GM23248 (cell line): ENCODE measurements around the gene SLC4A8. TPM values are rescaled to one million over a fixed set of nuclear protein-coding genes. Genes with fewer than 3 reads are reported as not detected.

Experiments
- DNase-seq: peaks from one replicate; pipeline ENCODE4 v3.0.0-alpha.2; 2015
- H2AFZ ChIP-seq: fragments of 200-600 bp; sonication (generic); 2 replicates; pipeline ENCODE4 v1.6.1; 2016; ENCODE audit warnings: antibody characterized with exemption
- H3F3A ChIP-seq: fragments of 200-600 bp; sonication (generic); 2 replicates; pipeline ENCODE4 v1.6.1; 2016; ENCODE audit warnings: mild to moderate bottlenecking, antibody characterized with exemption, mixed run types; ENCODE audit not compliant: insufficient read depth
- H3K27ac ChIP-seq: fragments of 200-600 bp; sonication (generic); 2 replicates; pipeline ENCODE4 v1.5.1; 2016; ENCODE audit warnings: mild to moderate bottlenecking
- H3K27me3 ChIP-seq: fragments of 200-600 bp; sonication (generic); replicated peaks from 2 replicates; pipeline ENCODE4 v1.6.1; 2016; ENCODE audit warnings: mild to moderate bottlenecking; ENCODE audit not compliant: insufficient read depth
- H3K36me3 ChIP-seq: fragments of 200-600 bp; sonication (generic); 2 replicates; pipeline ENCODE4 v1.6.1; 2016; ENCODE audit warnings: low read depth, mild to moderate bottlenecking
- H3K4me1 ChIP-seq: fragments of 200-600 bp; sonication (generic); 2 replicates; pipeline ENCODE4 v1.6.1; 2016; ENCODE audit warnings: mild to moderate bottlenecking; ENCODE audit not compliant: insufficient read depth
- H3K4me2 ChIP-seq: fragments of 200-600 bp; sonication (generic); one replicate; pipeline ENCODE4 v1.6.1; 2016; ENCODE audit warnings: mild to moderate bottlenecking; ENCODE audit not compliant: unreplicated experiment
- H3K4me3 ChIP-seq: fragments of 200-600 bp; sonication (generic); 2 replicates; pipeline ENCODE4 v1.5.1; 2016; ENCODE audit warnings: mild to moderate bottlenecking
- H3K79me2 ChIP-seq: fragments of 200-600 bp; sonication (generic); 2 replicates; pipeline ENCODE4 v1.6.1; 2016; ENCODE audit warnings: mild to moderate bottlenecking; ENCODE audit not compliant: insufficient read depth
- H3K9ac ChIP-seq: fragments of 200-600 bp; sonication (generic); 2 replicates; pipeline ENCODE4 v1.6.1; 2016; ENCODE audit warnings: mild to moderate bottlenecking
- H3K9me2 ChIP-seq: fragments of 200-600 bp; sonication (generic); 2 replicates; pipeline ENCODE4 v1.6.1; 2016; ENCODE audit warnings: mixed run types, mild to moderate bottlenecking, moderate library complexity; ENCODE audit not compliant: insufficient read depth
- H3K9me3 ChIP-seq: fragments of 200-600 bp; sonication (generic); one replicate; pipeline ENCODE4 v1.6.1; 2017; ENCODE audit warnings: low read depth
- H4K20me1 ChIP-seq: fragments of 200-600 bp; sonication (generic); 2 replicates; pipeline ENCODE4 v1.6.0; 2016; ENCODE audit not compliant: insufficient read depth
- EZH2 ChIP-seq: fragments of 200-600 bp; sonication (generic); IDR thresholded peaks from 2 replicates; pipeline ENCODE4 v1.6.1; 2018; ENCODE audit warnings: antibody characterized with exemption, mild to moderate bottlenecking; ENCODE audit not compliant: insufficient read depth, poor library complexity, severe bottlenecking
- EZH2phosphoT487 ChIP-seq: fragments of 200-600 bp; sonication (generic); IDR thresholded peaks from 2 replicates; pipeline ENCODE4 v1.6.1; 2018; ENCODE audit warnings: antibody characterized with exemption, moderate library complexity, mild to moderate bottlenecking, low read depth; ENCODE audit not compliant: insufficient read depth
- WGBS, 2 experiments: methylation state at CpG; one replicate each; pipeline ENCODE4 v1.1.6; 2015 to 2017; ENCODE audit warnings: low lambda C conversion rate in 2 of 2, low coverage in 1 of 2; ENCODE audit errors: missing lambda C conversion rate in 2 of 2; 5-methylcytosine and 5-hydroxymethylcytosine counted together
- in situ Hi-C: fragments of 300-500 bp; cut with MboI; formaldehyde crosslinking; loops from 2 replicates; pipeline ENCODE4 v1.15.0; 2020
- polyA plus RNA-seq: library from polyadenylated mRNA; unstranded; fragments of >200 nt; fragmentation: Nextera tagmentation; extraction: Ambion mirVana; gene quantifications from 2 replicates; pipeline ENCODE4 v1.2.1, GENCODE V29; 2016
- total RNA-seq: library from RNA; depleted of rRNA; stranded (reverse); fragments of >200 nt; shearing (Covaris generic); gene quantifications from 2 replicates; pipeline ENCODE4 v1.2.3, GENCODE V29; 2014

The SLC4A8 gene
- total and polyA plus RNA-seq, 2 experiments from 2014 or later, result 2.6 to 3.1 TPM

GRCh38 chr12:51390457-51390856 is 34.2 kb upstream of the SLC4A8 start:
- DNase-seq, result no peak
- H3K27me3 ChIP-seq, result no peaks in the 10 kb centered on the region
- peaks cover 46% of the 10 kb centered on the region for H3K4me1 ChIP-seq
- H3K27ac ChIP-seq, result no peak overlapping the region
- no peaks in the 10 kb centered on the region for H3K36me3 ChIP-seq
- no peaks in the 10 kb centered on the region for H3K9me3 ChIP-seq
- TF ChIP-seq EZH2phosphoT487 (no peak), EZH2 (no peak)
- H3F3A ChIP-seq, result peaks cover 45% of the 10 kb centered on the region
- H3K9me2 ChIP-seq, result no peaks in the 10 kb centered on the region
- H4K20me1 ChIP-seq, result no peaks in the 10 kb centered on the region
- H3K4me3 ChIP-seq, result no peak overlapping the region
- no peak overlapping the region for H3K4me2 ChIP-seq
- 94 to 99% methylated on average over 6 of the region's 6 CpGs for WGBS, 2 experiments
- no peak overlapping the region; the same call in 1 of the 2 replicates for H2AFZ ChIP-seq
- H3K79me2 ChIP-seq, result no peaks in the 10 kb centered on the region
- H3K9ac ChIP-seq, result no peak overlapping the region
- in situ Hi-C loops, result no loop called here

- H3K4me1 ChIP-seq, result peaks cover 46% of the 10 kb centered on the region
- no peaks in the 10 kb centered on the region for H3K9me3 ChIP-seq
- no peak for DNase-seq
- no peaks in the 10 kb centered on the region for H4K20me1 ChIP-seq
- peak overlapping the region; percentile 87 for H2AFZ ChIP-seq
- no peak for TF ChIP-seq EZH2phosphoT487
- peak overlapping the region; percentile 73 for H3K4me3 ChIP-seq
- H3K27me3 ChIP-seq, result no peaks in the 10 kb centered on the region
- H3K79me2 ChIP-seq, result no peaks in the 10 kb centered on the region
- no peaks in the 10 kb centered on the region for H3K9me2 ChIP-seq
- peak overlapping the region; percentile 86 for H3K4me2 ChIP-seq
- in situ Hi-C loops, result no loop called here
- no peak overlapping the region for H3K27ac ChIP-seq
- 80 to 82% methylated on average over 8 of the region's 8 CpGs for WGBS, 2 experiments
- no peaks in the 10 kb centered on the region for H3K36me3 ChIP-seq
- H3F3A ChIP-seq, result peaks cover 45% of the 10 kb centered on the region
- peak overlapping the region; percentile 66 for H3K9ac ChIP-seq
These were observed 33.7 kb upstream of the SLC4A8 start for GRCh38 chr12:51390891-51391282.

GRCh38 chr12:51391283-51392123 is 33.1 kb upstream of the SLC4A8 start, which contains the start of gene GALNT6:
Gene GALNT6 (minus strand): TSS chr12:51391406. CDS start chr12:51379781, 11,625 bp downstream.
- no peak within 1 kb of the TSS for H3K27ac ChIP-seq
- peaks cover 46% of the 10 kb centered on the region for H3K4me1 ChIP-seq
- no peaks in the 10 kb centered on the region for H3K9me2 ChIP-seq
- H3K4me3 ChIP-seq, result peak within 1 kb of the TSS; percentile 73
- no peaks in the 10 kb centered on the region for H3K9me3 ChIP-seq
- peak within 1 kb of the TSS; percentile 87 for H2AFZ ChIP-seq
- peaks cover 45% of the 10 kb centered on the region for H3F3A ChIP-seq
- no peaks in the 10 kb centered on the region for H3K79me2 ChIP-seq
- TF ChIP-seq EZH2phosphoT487 (no peak), EZH2 (no peak)
- in situ Hi-C loops, result no loop called here
- WGBS, 2 experiments, result 4 to 5% methylated on average over 33 to 69 of the region's 73 CpGs
- H3K4me2 ChIP-seq, result peak within 1 kb of the TSS; percentile 86
- peak; percentile 56 for DNase-seq
- H3K27me3 ChIP-seq, result no peaks in the 10 kb centered on the region
- peak within 1 kb of the TSS; percentile 66 for H3K9ac ChIP-seq
- no peaks in the 10 kb centered on the region for H3K36me3 ChIP-seq
- H4K20me1 ChIP-seq, result no peaks in the 10 kb centered on the region

GRCh38 chr12:51392556-51393237 is 31.9 kb upstream of the SLC4A8 start:
- H3K4me3 ChIP-seq, result peak overlapping the region; percentile 73
- peaks cover 45% of the 10 kb centered on the region for H3K4me1 ChIP-seq
- no peaks in the 10 kb centered on the region for H4K20me1 ChIP-seq
- in situ Hi-C loops, result no loop called here
- peak; percentile 83 for DNase-seq
- peak overlapping the region; percentile 66 for H3K9ac ChIP-seq
- peak overlapping the region; percentile 86 for H3K4me2 ChIP-seq
- H3K27me3 ChIP-seq, result no peaks in the 10 kb centered on the region
- TF ChIP-seq EZH2phosphoT487 (no peak), EZH2 (no peak)
- H2AFZ ChIP-seq, result peak overlapping the region; percentile 87
- H3K27ac ChIP-seq, result peak overlapping the region; percentile 85
- H3K9me2 ChIP-seq, result no peaks in the 10 kb centered on the region
- H3F3A ChIP-seq, result peaks cover 45% of the 10 kb centered on the region
- no peaks in the 10 kb centered on the region for H3K9me3 ChIP-seq
- no peaks in the 10 kb centered on the region for H3K79me2 ChIP-seq
- WGBS, 2 experiments, result 20 to 21% methylated on average over 21 to 22 of the region's 22 CpGs
- H3K36me3 ChIP-seq, result no peaks in the 10 kb centered on the region
